Pancreas (tissue), 10 donors: ENCODE data around the gene S1PR1. TPM values are rescaled to one million over a fixed set of nuclear protein-coding genes. Genes with fewer than 3 reads are reported as not detected.

Experiments
- ATAC-seq, 4 donors: fragments of 200-7000 bp; cut with Tn5 transposase; one replicate each; pipeline versions ENCODE4 v1.8.0 to v1.9.1; 2020; ENCODE audit warnings: mild to moderate bottlenecking in 4 of 4, moderate library complexity in 4 of 4
- DNase-seq, 6 donors: peaks; one replicate each; pipeline ENCODE4 v3.0.0-alpha.2; 2020
- FAIRE-seq: peaks from 2 replicates; lab custom pipeline; 2012; peaks lifted over from hg19 to GRCh38; lab: Jason Lieb, UNC
- H3K27ac ChIP-seq, 4 donors: fragments of 200-600 bp; sonication (generic); 1 replicate in 3 of 4; 2 replicates in 1 of 4; pipeline versions ENCODE4 v1.5.0 to v1.8.0; 2020
- H3K27me3 ChIP-seq, 4 donors: fragments of 200-600 bp; one replicate each; pipeline ENCODE4 v1.8.0; 2021
- H3K36me3 ChIP-seq, 3 donors: fragments of 200-600 bp; sonication (generic) in 1 of 3; one replicate each; pipeline versions ENCODE4 v1.5.0 to v1.8.0; 2020 to 2021
- H3K4me1 ChIP-seq, 3 donors: fragments of 200-600 bp; one replicate each; pipeline ENCODE4 v1.8.0; 2021
- H3K4me3 ChIP-seq, 4 donors: fragments of 200-600 bp; sonication (generic) in 2 of 4; one replicate each; pipeline versions ENCODE4 v1.5.0 to v1.8.0; 2020 to 2021
- H3K9me3 ChIP-seq, 4 donors: fragments of 200-600 bp; one replicate each; pipeline ENCODE4 v1.8.0; 2021
- WGBS, 2 donors: extraction: QIAGEN DNeasy Blood & Tissue Kit; methylation state at CpG; one replicate each; pipeline ENCODE4 v1.1.7; 2013; 5-methylcytosine and 5-hydroxymethylcytosine counted together
- intact Hi-C, 3 donors: fragments of 100-400 bp; cut with DNase I; formaldehyde crosslinking; loops; one replicate each; pipeline versions ENCODE4 v1.11.1 to v1.14.2; 2022
- polyA plus RNA-seq, 2 donors: library from polyadenylated mRNA; stranded (reverse); fragments of 200-250 nt; gene quantifications; one replicate each; pipeline ENCODE4 v1.2.3, GENCODE V29; 2013
- total RNA-seq, 6 donors: library from RNA; stranded (reverse); fragmentation: NEBNext Ultra II Directional in 4 of 6; extraction: Animal tissue kit (Norgen Biotek cat#: 25700) in 4 of 6; gene quantifications; one replicate each; pipeline versions ENCODE4 v1.2.1 to v1.2.4, GENCODE V29; 2021 to 2023
- TF ChIP-seq, protein P1 (sequence below), 4 donors: fragments of 200-600 bp; sonication (generic) in 3 of 4; IDR thresholded peaks; one replicate each; pipeline versions ENCODE4 v1.5.0 to v1.8.0; 2021; ENCODE audit warnings: antibody characterized with exemption in 4 of 4
- donor health status: healthy with polysubstance abuse.
- donor health status: DM: no; HTN: no; CAD: no; lungs with moderate emphysema.
- donor health status: DM: no; HTN: no; CAD: no.
- donor health status: control.
- donor health status: control.
- donor health status: Bipolar disorder and iron deficiency.
- donor health status: DM: yes; HTN: yes; CAD: no.
- donor health status: DM: no; HTN: no; CAD: no.
- donor health status: DM: no; HTN: no; CAD: no.
- donor health status: DM: yes; HTN: yes; CAD: no.

Gene S1PR1
- total and polyA plus RNA-seq, 8 donors: 2.3 to 10.1 (median 5.7) TPM

DNA sequence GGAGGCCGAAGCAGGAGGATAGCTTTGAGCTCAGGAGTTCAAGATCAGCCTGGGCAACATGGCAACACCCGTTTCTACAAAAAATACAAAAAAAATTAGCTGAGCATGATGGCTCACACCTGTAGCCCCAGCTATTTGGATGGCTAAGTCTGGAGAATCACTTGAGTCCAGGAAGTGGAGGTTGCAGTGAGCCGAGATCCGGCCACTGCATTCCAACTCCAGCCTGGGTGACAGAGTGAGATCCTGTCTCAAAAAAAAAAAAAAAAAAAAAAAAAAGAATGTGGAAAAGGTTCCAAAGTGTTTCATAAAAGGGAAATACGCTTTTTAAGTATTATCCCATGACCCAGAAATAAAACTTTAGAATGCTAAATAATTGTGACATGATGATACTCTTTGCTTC is 8.0 kb downstream of the S1PR1 start:
- ATAC-seq (no peak), FAIRE-seq (no peak), DNase-seq (no peak)
- Histone ChIP-seq H3K36me3 (no peaks in the 10 kb centered on the region), H3K4me3 (no peak overlapping the region), H3K4me1 (no peaks in the 10 kb centered on the region), H3K9me3 (no peaks in the 10 kb centered on the region), H3K27me3 (peaks cover 0 to 7% (median 0%) of the 10 kb centered on the region in 4 donors), H3K27ac (no peak overlapping the region)
- intact Hi-C loops: no loop called here
- WGBS, 2 donors: 59 to 67% methylated on average over 5 of the region's 5 CpGs
- TF ChIP-seq, protein P1, sequence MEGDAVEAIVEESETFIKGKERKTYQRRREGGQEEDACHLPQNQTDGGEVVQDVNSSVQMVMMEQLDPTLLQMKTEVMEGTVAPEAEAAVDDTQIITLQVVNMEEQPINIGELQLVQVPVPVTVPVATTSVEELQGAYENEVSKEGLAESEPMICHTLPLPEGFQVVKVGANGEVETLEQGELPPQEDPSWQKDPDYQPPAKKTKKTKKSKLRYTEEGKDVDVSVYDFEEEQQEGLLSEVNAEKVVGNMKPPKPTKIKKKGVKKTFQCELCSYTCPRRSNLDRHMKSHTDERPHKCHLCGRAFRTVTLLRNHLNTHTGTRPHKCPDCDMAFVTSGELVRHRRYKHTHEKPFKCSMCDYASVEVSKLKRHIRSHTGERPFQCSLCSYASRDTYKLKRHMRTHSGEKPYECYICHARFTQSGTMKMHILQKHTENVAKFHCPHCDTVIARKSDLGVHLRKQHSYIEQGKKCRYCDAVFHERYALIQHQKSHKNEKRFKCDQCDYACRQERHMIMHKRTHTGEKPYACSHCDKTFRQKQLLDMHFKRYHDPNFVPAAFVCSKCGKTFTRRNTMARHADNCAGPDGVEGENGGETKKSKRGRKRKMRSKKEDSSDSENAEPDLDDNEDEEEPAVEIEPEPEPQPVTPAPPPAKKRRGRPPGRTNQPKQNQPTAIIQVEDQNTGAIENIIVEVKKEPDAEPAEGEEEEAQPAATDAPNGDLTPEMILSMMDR (IDR thresholded peaks at IDR 0.05): no peak

GRCh38 chr1:101245246-101245927 is 8.6 kb downstream of the S1PR1 start:
- TF ChIP-seq, protein P1 (IDR thresholded peaks at IDR 0.05): no peak
- FAIRE-seq (no peak), ATAC-seq (no peak), DNase-seq (no peak)
- H3K27ac ChIP-seq: no peak overlapping the region
- H3K4me3 ChIP-seq: no peak overlapping the region
- no peaks in the 10 kb centered on the region for H3K36me3 ChIP-seq
- H3K4me1 ChIP-seq: no peaks in the 10 kb centered on the region
- intact Hi-C loops: no loop called here
- 37 to 48% methylated on average over 2 of the region's 2 CpGs for WGBS, 2 donors
- H3K27me3 ChIP-seq: peaks cover 0 to 7% (median 0%) of the 10 kb centered on the region in 4 donors
- no peaks in the 10 kb centered on the region for H3K9me3 ChIP-seq

DNA sequence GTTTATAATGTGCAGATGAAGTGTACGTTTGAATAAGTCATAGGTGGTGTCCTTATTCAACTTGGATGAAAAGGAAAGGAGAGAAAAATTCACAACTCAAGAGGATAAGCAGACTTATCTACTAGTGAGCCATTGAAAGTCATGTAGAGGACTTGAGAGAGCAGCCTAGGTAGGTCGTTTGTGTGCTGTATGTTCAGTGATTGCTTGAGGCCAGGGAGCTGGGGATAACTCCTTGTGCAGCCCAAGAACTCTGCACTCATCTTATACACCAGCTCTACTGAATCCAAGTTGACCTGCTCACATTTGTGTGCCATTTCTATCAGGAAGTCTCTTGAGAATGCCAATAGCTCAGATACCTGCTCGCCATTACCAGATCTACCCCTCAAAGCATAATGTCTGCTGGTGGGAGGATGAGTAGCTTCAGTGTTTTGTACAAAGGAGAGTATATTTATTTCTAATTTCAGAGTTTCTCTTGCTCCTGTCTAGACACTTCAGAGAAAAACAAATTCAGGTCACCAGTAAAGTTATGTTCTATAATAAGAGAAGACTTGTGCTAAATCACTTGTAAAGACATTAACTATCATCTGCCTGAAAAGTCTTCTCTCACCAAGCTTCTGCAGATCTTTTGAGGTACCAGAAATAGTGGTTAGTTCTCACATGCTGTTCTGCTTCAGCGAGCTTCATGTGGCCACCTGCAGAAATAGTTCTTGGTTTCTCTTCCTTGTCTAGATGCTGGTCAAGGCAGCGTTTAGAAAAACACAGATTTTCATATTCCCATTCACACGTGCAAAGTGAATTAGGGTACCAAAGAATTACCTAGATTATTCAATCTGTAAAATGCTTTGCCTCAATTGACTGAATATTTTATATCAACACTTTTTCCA is 10.8 kb downstream of the S1PR1 start:
- WGBS, 2 donors: 53 to 54% methylated on average over 6 of the region's 6 CpGs
- intact Hi-C loops: no loop called here
- no peak for ATAC-seq
- TF ChIP-seq, protein P1 (IDR thresholded peaks at IDR 0.05): no peak
- peaks cover 0 to 7% (median 0%) of the 10 kb centered on the region in 4 donors for H3K27me3 ChIP-seq
- no peak overlapping the region for H3K4me3 ChIP-seq
- no peaks in the 10 kb centered on the region for H3K36me3 ChIP-seq
- H3K27ac ChIP-seq: no peak overlapping the region
- no peaks in the 10 kb centered on the region for H3K9me3 ChIP-seq
- DNase-seq: no peak
- no peaks in the 10 kb centered on the region for H3K4me1 ChIP-seq
- FAIRE-seq: no peak

GRCh38 chr1:101250222-101250621 is 13.4 kb downstream of the S1PR1 start:
- Histone ChIP-seq H3K4me3 (no peak overlapping the region), H3K4me1 (no peaks in the 10 kb centered on the region), H3K36me3 (no peaks in the 10 kb centered on the region), H3K9me3 (no peaks in the 10 kb centered on the region), H3K27ac (no peak overlapping the region), H3K27me3 (no peaks in the 10 kb centered on the region)
- TF ChIP-seq, protein P1 (IDR thresholded peaks at IDR 0.05): no peak
- DNase-seq (no peak), ATAC-seq (no peak), FAIRE-seq (no peak)
- intact Hi-C loops: no loop called here
- WGBS, 2 donors: 78 to 83% methylated on average over 3 of the region's 3 CpGs
